ENCODE data around the gene HERPUD2. TPM values are rescaled to one million over a fixed set of nuclear protein-coding genes. Genes with fewer than 3 reads are reported as not detected.
"Not testable (repeated sequence)": the region's sequence is repeated elsewhere in the genome, so short reads cannot be mapped to it uniquely, and the experiment has no call there.

Gene HERPUD2
- total and polyA plus RNA-seq, 5 donors, result 8.4 to 16.8 (median 16.2) TPM

GRCh38 chr7:35677582-35678356, 17.2 kb downstream of the HERPUD2 start:
- DNase-seq (no peak), ATAC-seq (no peak)
- no peak overlapping the region for H3K4me3 ChIP-seq (ENCODE audit: low read length)
- H3K9me3 ChIP-seq (ENCODE audit: control insufficient read depth, low read length), result no peaks in the 10 kb centered on the region
- intact Hi-C loops (cut with DNase I), result no loop called here
- no peaks in the 10 kb centered on the region for H3K27me3 ChIP-seq (ENCODE audit: control insufficient read depth, insufficient read depth)
- 89% methylated on average over 3 of the region's 3 CpGs for WGBS
- no peak overlapping the region for H3K27ac ChIP-seq (ENCODE audit: low read length)
- H3K4me1 ChIP-seq (ENCODE audit: control insufficient read depth, insufficient read depth, low read length), result peaks cover 6% of the 10 kb centered on the region

- no peaks in the 10 kb centered on the region for H3K27me3 ChIP-seq (ENCODE audit: control insufficient read depth, insufficient read depth)
- peaks cover 6% of the 10 kb centered on the region for H3K4me1 ChIP-seq (ENCODE audit: control insufficient read depth, insufficient read depth, low read length)
- intact Hi-C loops (cut with DNase I), result no loop called here
- no peak overlapping the region for H3K27ac ChIP-seq (ENCODE audit: low read length)
- no peaks in the 10 kb centered on the region for H3K9me3 ChIP-seq (ENCODE audit: control insufficient read depth, low read length)
- ATAC-seq (no peak), DNase-seq (no peak)
- 20% methylated on average over 1 of the region's 1 CpG for WGBS
- H3K4me3 ChIP-seq (ENCODE audit: low read length), result no peak overlapping the region
Observed at GRCh38 chr7:35676211-35676610, 18.7 kb downstream of the HERPUD2 start.

- DNase-seq (no peak), ATAC-seq (no peak)
- no peak overlapping the region for H3K27ac ChIP-seq (ENCODE audit: low read length)
- no peaks in the 10 kb centered on the region for H3K27me3 ChIP-seq (ENCODE audit: control insufficient read depth, insufficient read depth)
- no peaks in the 10 kb centered on the region for H3K4me1 ChIP-seq (ENCODE audit: control insufficient read depth, insufficient read depth, low read length)
- H3K9me3 ChIP-seq (ENCODE audit: control insufficient read depth, low read length), result no peaks in the 10 kb centered on the region
- WGBS, result 78% methylated on average over 3 of the region's 3 CpGs
- intact Hi-C loops (cut with DNase I), result no loop called here
- H3K4me3 ChIP-seq (ENCODE audit: low read length), result no peak overlapping the region
Observed at GRCh38 chr7:35670856-35671569, 23.9 kb downstream of the HERPUD2 start.

- H3K4me3 ChIP-seq (ENCODE audit: low read length); H3K27me3 ChIP-seq (ENCODE audit: control insufficient read depth, insufficient read depth); H3K27ac ChIP-seq (ENCODE audit: low read length); intact Hi-C loops (cut with DNase I); H3K9me3 ChIP-seq (ENCODE audit: control insufficient read depth, low read length); ATAC-seq; DNase-seq; H3K4me1 ChIP-seq (ENCODE audit: control insufficient read depth, insufficient read depth, low read length): not testable (repeated sequence)
- WGBS, result 94% methylated on average over 4 of the region's 4 CpGs
Observed at GRCh38 chr7:35660411-35660810, 34.5 kb downstream of the HERPUD2 start.

GRCh38 chr7:35658606-35659201, 36.2 kb downstream of the HERPUD2 start:
- 81% methylated on average over 1 of the region's 1 CpG for WGBS
- Histone ChIP-seq H3K4me1 (ENCODE audit: control insufficient read depth, insufficient read depth, low read length) (no peaks in the 10 kb centered on the region), H3K27me3 (ENCODE audit: control insufficient read depth, insufficient read depth) (no peaks in the 10 kb centered on the region), H3K9me3 (ENCODE audit: control insufficient read depth, low read length) (no peaks in the 10 kb centered on the region), H3K4me3 (ENCODE audit: low read length) (no peak overlapping the region), H3K27ac (ENCODE audit: low read length) (no peak overlapping the region)
- ATAC-seq, result no peak
- intact Hi-C loops (cut with DNase I), result no loop called here
- DNase-seq, result no peak

- no peak for DNase-seq
- peaks cover under 1% of the 10 kb centered on the region for H3K4me1 ChIP-seq (ENCODE audit: control insufficient read depth, insufficient read depth, low read length)
- no peak overlapping the region for H3K27ac ChIP-seq (ENCODE audit: low read length)
- H3K27me3 ChIP-seq (ENCODE audit: control insufficient read depth, insufficient read depth), result no peaks in the 10 kb centered on the region
- H3K9me3 ChIP-seq (ENCODE audit: control insufficient read depth, low read length), result no peaks in the 10 kb centered on the region
- ATAC-seq, result no peak
- intact Hi-C loops (cut with DNase I), result no loop called here
- 94% methylated on average over 2 of the region's 2 CpGs for WGBS
- H3K4me3 ChIP-seq (ENCODE audit: low read length), result no peak overlapping the region
Observed at GRCh38 chr7:35657125-35657524, 37.8 kb downstream of the HERPUD2 start.

- WGBS, result 99% methylated on average over 3 of the region's 3 CpGs
- H3K27me3 ChIP-seq (ENCODE audit: control insufficient read depth, insufficient read depth); H3K4me3 ChIP-seq (ENCODE audit: low read length); H3K9me3 ChIP-seq (ENCODE audit: control insufficient read depth, low read length); intact Hi-C loops (cut with DNase I); DNase-seq; ATAC-seq; H3K4me1 ChIP-seq (ENCODE audit: control insufficient read depth, insufficient read depth, low read length); H3K27ac ChIP-seq (ENCODE audit: low read length): not testable (repeated sequence)
Observed at GRCh38 chr7:35654558-35654957, 40.4 kb downstream of the HERPUD2 start.

GRCh38 chr7:35652124-35652523, 42.8 kb downstream of the HERPUD2 start:
- H3K9me3 ChIP-seq (ENCODE audit: control insufficient read depth, low read length), result no peaks in the 10 kb centered on the region
- DNase-seq (no peak), ATAC-seq (no peak)
- H3K4me3 ChIP-seq (ENCODE audit: low read length), result no peak overlapping the region
- no peak overlapping the region for H3K27ac ChIP-seq (ENCODE audit: low read length)
- peaks cover 7% of the 10 kb centered on the region for H3K4me1 ChIP-seq (ENCODE audit: control insufficient read depth, insufficient read depth, low read length)
- intact Hi-C loops (cut with DNase I), result no loop called here
- 97% methylated on average over 5 of the region's 5 CpGs for WGBS
- no peaks in the 10 kb centered on the region for H3K27me3 ChIP-seq (ENCODE audit: control insufficient read depth, insufficient read depth)

GRCh38 chr7:35650751-35651150, 44.2 kb downstream of the HERPUD2 start:
- WGBS, result 97% methylated on average over 4 of the region's 4 CpGs
- H3K4me3 ChIP-seq (ENCODE audit: low read length), result no peak overlapping the region
- H3K27me3 ChIP-seq (ENCODE audit: control insufficient read depth, insufficient read depth), result no peaks in the 10 kb centered on the region
- no peaks in the 10 kb centered on the region for H3K9me3 ChIP-seq (ENCODE audit: control insufficient read depth, low read length)
- H3K4me1 ChIP-seq (ENCODE audit: control insufficient read depth, insufficient read depth, low read length), result peaks cover 12% of the 10 kb centered on the region
- intact Hi-C loops (cut with DNase I), result no loop called here
- ATAC-seq (peak in 1 of 2 donors; percentile 20), DNase-seq (peak in 1 of 3 donors; percentile 60)
- H3K27ac ChIP-seq (ENCODE audit: low read length), result no peak overlapping the region

GRCh38 chr7:35649711-35650110, 45.2 kb downstream of the HERPUD2 start:
- intact Hi-C loops (cut with DNase I), result no loop called here
- H3K27me3 ChIP-seq (ENCODE audit: control insufficient read depth, insufficient read depth), result no peaks in the 10 kb centered on the region
- WGBS, result 91% methylated on average over 3 of the region's 3 CpGs
- no peak overlapping the region for H3K27ac ChIP-seq (ENCODE audit: low read length)
- no peak for ATAC-seq
- peaks cover 12% of the 10 kb centered on the region for H3K4me1 ChIP-seq (ENCODE audit: control insufficient read depth, insufficient read depth, low read length)
- DNase-seq, result no peak
- no peaks in the 10 kb centered on the region for H3K9me3 ChIP-seq (ENCODE audit: control insufficient read depth, low read length)
- H3K4me3 ChIP-seq (ENCODE audit: low read length), result no peak overlapping the region

- Histone ChIP-seq H3K9me3 (ENCODE audit: control insufficient read depth, low read length) (no peaks in the 10 kb centered on the region), H3K27me3 (ENCODE audit: control insufficient read depth, insufficient read depth) (no peaks in the 10 kb centered on the region), H3K4me1 (ENCODE audit: control insufficient read depth, insufficient read depth, low read length) (peaks cover 12% of the 10 kb centered on the region), H3K27ac (ENCODE audit: low read length) (no peak overlapping the region), H3K4me3 (ENCODE audit: low read length) (no peak overlapping the region)
- DNase-seq, result no peak
- ATAC-seq, result no peak
- 47% methylated on average over 3 of the region's 3 CpGs for WGBS
- intact Hi-C loops (cut with DNase I), result no loop called here
Observed at GRCh38 chr7:35648367-35648766, 46.6 kb downstream of the HERPUD2 start.
